ENCODE results near the gene CEP295NL. TPM values are rescaled to one million over a fixed set of nuclear protein-coding genes. Genes with fewer than 3 reads are reported as not detected.

Gene CEP295NL
- total and polyA plus RNA-seq, 2 of the 13 experiments (the other 11 are each of a cell fraction or from before 2014, with no cell fraction given), result not detected

DNA sequence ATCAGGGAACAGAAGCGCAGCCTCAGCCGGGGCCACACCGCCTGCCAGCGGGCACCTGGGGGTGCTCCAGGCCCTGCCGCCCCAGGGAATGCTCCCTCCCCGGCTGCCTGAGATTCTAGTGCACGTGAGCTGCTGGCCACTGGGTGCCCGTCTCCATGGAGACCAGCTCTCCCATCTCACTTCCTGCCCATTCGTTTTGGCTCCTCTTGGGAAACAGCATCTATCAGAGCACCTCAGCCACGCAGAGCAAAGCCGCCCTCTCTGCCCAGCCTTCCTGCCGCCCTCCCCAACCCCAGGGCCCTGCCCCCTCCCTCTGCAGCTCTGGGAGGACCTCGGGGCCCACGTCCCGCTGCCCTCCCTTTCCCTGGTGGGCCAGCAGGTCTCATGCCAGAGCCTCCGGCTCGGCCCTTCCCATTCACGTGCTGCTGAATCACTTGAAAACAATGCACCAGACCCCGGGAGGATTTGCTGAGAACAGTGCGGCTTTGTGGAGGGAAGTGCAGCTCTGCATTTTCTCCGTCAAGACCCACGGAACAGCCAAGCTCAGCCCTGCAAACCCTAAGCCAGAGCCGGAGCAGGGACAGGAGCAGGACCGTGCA is 19.4 kb downstream of the CEP295NL start (continued):
- TF ChIP-seq, protein P1, sequence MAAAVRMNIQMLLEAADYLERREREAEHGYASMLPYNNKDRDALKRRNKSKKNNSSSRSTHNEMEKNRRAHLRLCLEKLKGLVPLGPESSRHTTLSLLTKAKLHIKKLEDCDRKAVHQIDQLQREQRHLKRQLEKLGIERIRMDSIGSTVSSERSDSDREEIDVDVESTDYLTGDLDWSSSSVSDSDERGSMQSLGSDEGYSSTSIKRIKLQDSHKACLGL (CRISPR knock-in tag; IDR thresholded peaks at IDR 0.05), result no peak; the same call in 1 of the 2 replicates
- TF ChIP-seq TSC22D2 (CRISPR knock-in tag; IDR thresholded peaks at IDR 0.05; ENCODE audit: borderline replicate concordance) (no peak), PTBP1 (IDR thresholded peaks at IDR 0.05; ENCODE audit: low read depth, low read length, poor library complexity, severe bottlenecking) (no peak), EHMT2 (IDR thresholded peaks at IDR 0.05; ENCODE audit: borderline replicate concordance, low read depth, low read length) (no peak), ZNF143 (CRISPR knock-in tag; IDR thresholded peaks at IDR 0.05) (no peak), ZNF709 (CRISPR knock-in tag; IDR thresholded peaks at IDR 0.05) (no peak), ZSCAN20 (CRISPR knock-in tag; IDR thresholded peaks at IDR 0.05; ENCODE audit: borderline replicate concordance) (no peak), BHLHE40 (IDR thresholded peaks at IDR 0.05; ENCODE audit: low read length) (peak; percentile 95), MAFF (IDR thresholded peaks at IDR 0.05; ENCODE audit: low read depth, low read length) (peak; percentile 27; the same call in 1 of the 2 replicates), ZNF256 (CRISPR knock-in tag; conservative IDR thresholded peaks at IDR 0.05) (no peak), KDM5B (CRISPR knock-in tag; IDR thresholded peaks at IDR 0.05; ENCODE audit: borderline replicate concordance) (0 out of 2 replicates have a peak, but pooled peaks have one; percentile 74)
- TF ChIP-seq, protein P2, sequence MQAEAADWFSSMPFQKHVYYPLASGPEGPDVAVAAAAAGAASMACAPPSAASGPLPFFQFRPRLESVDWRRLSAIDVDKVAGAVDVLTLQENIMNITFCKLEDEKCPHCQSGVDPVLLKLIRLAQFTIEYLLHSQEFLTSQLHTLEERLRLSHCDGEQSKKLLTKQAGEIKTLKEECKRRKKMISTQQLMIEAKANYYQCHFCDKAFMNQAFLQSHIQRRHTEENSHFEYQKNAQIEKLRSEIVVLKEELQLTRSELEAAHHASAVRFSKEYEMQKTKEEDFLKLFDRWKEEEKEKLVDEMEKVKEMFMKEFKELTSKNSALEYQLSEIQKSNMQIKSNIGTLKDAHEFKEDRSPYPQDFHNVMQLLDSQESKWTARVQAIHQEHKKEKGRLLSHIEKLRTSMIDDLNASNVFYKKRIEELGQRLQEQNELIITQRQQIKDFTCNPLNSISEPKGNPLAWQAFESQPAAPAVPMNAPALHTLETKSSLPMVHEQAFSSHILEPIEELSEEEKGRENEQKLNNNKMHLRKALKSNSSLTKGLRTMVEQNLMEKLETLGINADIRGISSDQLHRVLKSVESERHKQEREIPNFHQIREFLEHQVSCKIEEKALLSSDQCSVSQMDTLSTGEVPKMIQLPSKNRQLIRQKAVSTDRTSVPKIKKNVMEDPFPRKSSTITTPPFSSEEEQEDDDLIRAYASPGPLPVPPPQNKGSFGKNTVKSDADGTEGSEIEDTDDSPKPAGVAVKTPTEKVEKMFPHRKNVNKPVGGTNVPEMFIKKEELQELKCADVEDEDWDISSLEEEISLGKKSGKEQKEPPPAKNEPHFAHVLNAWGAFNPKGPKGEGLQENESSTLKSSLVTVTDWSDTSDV (CRISPR knock-in tag; IDR thresholded peaks at IDR 0.05), result 0 out of 2 replicates have a peak, but pooled peaks have one; percentile 10
- TF ChIP-seq, protein P3, sequence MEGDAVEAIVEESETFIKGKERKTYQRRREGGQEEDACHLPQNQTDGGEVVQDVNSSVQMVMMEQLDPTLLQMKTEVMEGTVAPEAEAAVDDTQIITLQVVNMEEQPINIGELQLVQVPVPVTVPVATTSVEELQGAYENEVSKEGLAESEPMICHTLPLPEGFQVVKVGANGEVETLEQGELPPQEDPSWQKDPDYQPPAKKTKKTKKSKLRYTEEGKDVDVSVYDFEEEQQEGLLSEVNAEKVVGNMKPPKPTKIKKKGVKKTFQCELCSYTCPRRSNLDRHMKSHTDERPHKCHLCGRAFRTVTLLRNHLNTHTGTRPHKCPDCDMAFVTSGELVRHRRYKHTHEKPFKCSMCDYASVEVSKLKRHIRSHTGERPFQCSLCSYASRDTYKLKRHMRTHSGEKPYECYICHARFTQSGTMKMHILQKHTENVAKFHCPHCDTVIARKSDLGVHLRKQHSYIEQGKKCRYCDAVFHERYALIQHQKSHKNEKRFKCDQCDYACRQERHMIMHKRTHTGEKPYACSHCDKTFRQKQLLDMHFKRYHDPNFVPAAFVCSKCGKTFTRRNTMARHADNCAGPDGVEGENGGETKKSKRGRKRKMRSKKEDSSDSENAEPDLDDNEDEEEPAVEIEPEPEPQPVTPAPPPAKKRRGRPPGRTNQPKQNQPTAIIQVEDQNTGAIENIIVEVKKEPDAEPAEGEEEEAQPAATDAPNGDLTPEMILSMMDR (CRISPR knock-in tag; IDR thresholded peaks at IDR 0.05), result 0 out of 2 replicates have a peak, but pooled peaks have one; percentile 4
- TF ChIP-seq, protein P4, sequence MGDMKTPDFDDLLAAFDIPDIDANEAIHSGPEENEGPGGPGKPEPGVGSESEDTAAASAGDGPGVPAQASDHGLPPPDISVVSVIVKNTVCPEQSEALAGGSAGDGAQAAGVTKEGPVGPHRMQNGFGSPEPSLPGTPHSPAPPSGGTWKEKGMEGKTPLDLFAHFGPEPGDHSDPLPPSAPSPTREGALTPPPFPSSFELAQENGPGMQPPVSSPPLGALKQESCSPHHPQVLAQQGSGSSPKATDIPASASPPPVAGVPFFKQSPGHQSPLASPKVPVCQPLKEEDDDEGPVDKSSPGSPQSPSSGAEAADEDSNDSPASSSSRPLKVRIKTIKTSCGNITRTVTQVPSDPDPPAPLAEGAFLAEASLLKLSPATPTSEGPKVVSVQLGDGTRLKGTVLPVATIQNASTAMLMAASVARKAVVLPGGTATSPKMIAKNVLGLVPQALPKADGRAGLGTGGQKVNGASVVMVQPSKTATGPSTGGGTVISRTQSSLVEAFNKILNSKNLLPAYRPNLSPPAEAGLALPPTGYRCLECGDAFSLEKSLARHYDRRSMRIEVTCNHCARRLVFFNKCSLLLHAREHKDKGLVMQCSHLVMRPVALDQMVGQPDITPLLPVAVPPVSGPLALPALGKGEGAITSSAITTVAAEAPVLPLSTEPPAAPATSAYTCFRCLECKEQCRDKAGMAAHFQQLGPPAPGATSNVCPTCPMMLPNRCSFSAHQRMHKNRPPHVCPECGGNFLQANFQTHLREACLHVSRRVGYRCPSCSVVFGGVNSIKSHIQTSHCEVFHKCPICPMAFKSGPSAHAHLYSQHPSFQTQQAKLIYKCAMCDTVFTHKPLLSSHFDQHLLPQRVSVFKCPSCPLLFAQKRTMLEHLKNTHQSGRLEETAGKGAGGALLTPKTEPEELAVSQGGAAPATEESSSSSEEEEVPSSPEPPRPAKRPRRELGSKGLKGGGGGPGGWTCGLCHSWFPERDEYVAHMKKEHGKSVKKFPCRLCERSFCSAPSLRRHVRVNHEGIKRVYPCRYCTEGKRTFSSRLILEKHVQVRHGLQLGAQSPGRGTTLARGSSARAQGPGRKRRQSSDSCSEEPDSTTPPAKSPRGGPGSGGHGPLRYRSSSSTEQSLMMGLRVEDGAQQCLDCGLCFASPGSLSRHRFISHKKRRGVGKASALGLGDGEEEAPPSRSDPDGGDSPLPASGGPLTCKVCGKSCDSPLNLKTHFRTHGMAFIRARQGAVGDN (CRISPR knock-in tag; IDR thresholded peaks at IDR 0.05), result peak; percentile 52

Data from HepG2 (cell line).